Right atrium auricular region (tissue), 2 donors: Measurements from ENCODE around the gene AGRP. TPM values are rescaled to one million over a fixed set of nuclear protein-coding genes. Genes with fewer than 3 reads are reported as not detected.

Experiments
- DNase-seq: peaks from one replicate; pipeline ENCODE4 v3.0.0-alpha.2; 2019; ENCODE audit warnings: low spot score
- H3K27ac ChIP-seq, 2 donors: fragments of 200-600 bp; sonication (generic); 1 replicate in 1 of 2; 2 replicates in 1 of 2; pipeline ENCODE4 v1.5.1; 2016 to 2019
- H3K27me3 ChIP-seq, 2 donors: fragments of 200-600 bp; sonication (generic); one replicate each; pipeline versions ENCODE4 v1.5.1 to v1.6.0; 2017 to 2019
- H3K36me3 ChIP-seq: fragments of 200-600 bp; sonication (generic); one replicate; pipeline ENCODE4 v1.5.1; 2016
- H3K4me1 ChIP-seq, 2 donors: fragments of 200-600 bp; sonication (generic); one replicate each; pipeline versions ENCODE4 v1.5.1 to v1.6.0; 2017 to 2019
- H3K4me3 ChIP-seq, 2 donors: fragments of 200-600 bp; sonication (generic); 1 replicate in 1 of 2; 2 replicates in 1 of 2; pipeline ENCODE4 v1.5.1; 2017 to 2019; ENCODE audit warnings: mild to moderate bottlenecking in 1 of 2, moderate library complexity in 1 of 2
- H3K9me3 ChIP-seq, 2 donors: fragments of 200-600 bp; sonication (generic); one replicate each; pipeline ENCODE4 v1.5.1; 2019
- CTCF ChIP-seq, 2 donors: fragments of 200-600 bp; sonication (generic); IDR thresholded peaks; one replicate each; pipeline ENCODE4 v1.5.1; 2019; ENCODE audit warnings: antibody characterized with exemption in 2 of 2
- total RNA-seq, 2 donors: library from RNA; depleted of rRNA; stranded (reverse); fragments of >200 nt; gene quantifications; one replicate each; pipeline ENCODE4 v1.1.0, GENCODE V29; 2016

Gene AGRP
- total RNA-seq, 2 donors from 2014 or later = not detected

- no peak overlapping the region for H3K4me3 ChIP-seq
- H3K4me1 ChIP-seq = peaks cover 0 to 5% of the 10 kb centered on the region in 2 donors
- H3K36me3 ChIP-seq = no peaks in the 10 kb centered on the region
- DNase-seq = no peak
- no peaks in the 10 kb centered on the region for H3K9me3 ChIP-seq
- no peak for TF ChIP-seq CTCF (IDR thresholded peaks at IDR 0.05)
- H3K27ac ChIP-seq = no peak overlapping the region
- H3K27me3 ChIP-seq = no peaks in the 10 kb centered on the region
Observed at GRCh38 chr16:67509016-67509415, 25.7 kb upstream of the AGRP start.

GRCh38 chr16:67506468-67506867 is 23.1 kb upstream of the AGRP start:
- H3K4me1 ChIP-seq = peaks cover 0 to 5% of the 10 kb centered on the region in 2 donors

GRCh38 chr16:67504031-67505021 is 21.0 kb upstream of the AGRP start:
- Histone ChIP-seq H3K27ac (peak overlapping the region; percentile 37 to 52), H3K9me3 (no peaks in the 10 kb centered on the region), H3K36me3 (no peaks in the 10 kb centered on the region), H3K4me3 (no peak overlapping the region), H3K27me3 (no peaks in the 10 kb centered on the region), H3K4me1 (peaks cover 0 to 5% of the 10 kb centered on the region in 2 donors)
- no peak for DNase-seq
- no peak for TF ChIP-seq CTCF (IDR thresholded peaks at IDR 0.05)

More at GRCh38 chr16:67506468-67506867, 23.1 kb upstream of the AGRP start:
- H3K4me3 ChIP-seq = no peak overlapping the region
- H3K9me3 ChIP-seq = no peaks in the 10 kb centered on the region
- H3K27ac ChIP-seq = no peak overlapping the region
- DNase-seq = no peak
- H3K36me3 ChIP-seq = no peaks in the 10 kb centered on the region
- H3K27me3 ChIP-seq = no peaks in the 10 kb centered on the region
- TF ChIP-seq CTCF (IDR thresholded peaks at IDR 0.05) = no peak

- Histone ChIP-seq H3K36me3 (no peaks in the 10 kb centered on the region), H3K4me3 (no peak overlapping the region), H3K27ac (no peak overlapping the region), H3K4me1 (peaks cover 0 to 4% of the 10 kb centered on the region in 2 donors), H3K9me3 (no peaks in the 10 kb centered on the region), H3K27me3 (no peaks in the 10 kb centered on the region)
- no peak for DNase-seq
- TF ChIP-seq CTCF (IDR thresholded peaks at IDR 0.05) = no peak
Observed at GRCh38 chr16:67499106-67499505, 15.8 kb upstream of the AGRP start.

GRCh38 chr16:67490335-67491096 is 7.2 kb upstream of the AGRP start:
- peaks cover 0 to 25% of the 10 kb centered on the region in 2 donors for H3K4me1 ChIP-seq

More at GRCh38 chr16:67490335-67491096, 7.2 kb upstream of the AGRP start:
- no peak overlapping the region for H3K4me3 ChIP-seq
- H3K27ac ChIP-seq = peak overlapping the region; percentile 16 to 27
- H3K36me3 ChIP-seq = no peaks in the 10 kb centered on the region
- H3K27me3 ChIP-seq = no peaks in the 10 kb centered on the region
- no peak for DNase-seq
- no peaks in the 10 kb centered on the region for H3K9me3 ChIP-seq
- no peak for TF ChIP-seq CTCF (IDR thresholded peaks at IDR 0.05)
